GM19238 (cell line): ENCODE measurements around the gene ARL11.
"Not testable (repeated sequence)": the region's sequence is repeated elsewhere in the genome, so short reads cannot be mapped to it uniquely, and the experiment has no call there.

Experiments
- DNase-seq: peaks from one replicate; pipeline ENCODE4 v3.0.0; 2011; ENCODE audit warnings: low spot score; ENCODE audit not compliant: insufficient read length

ARL11 gene

GRCh38 chr13:49627831-49628652, at the start of gene ARL11:
ARL11 (plus strand) TSS chr13:49628507; CDS start chr13:49630448, 1,941 bp downstream.
- peak; percentile 80 for DNase-seq

GRCh38 chr13:49579501-49579900, 48.8 kb upstream of the ARL11 start:
- DNase-seq: no peak

GRCh38 chr13:49580980-49581680, 47.2 kb upstream of the ARL11 start:
- no peak for DNase-seq

- DNase-seq: no peak
These were observed 43.5 kb upstream of the ARL11 start for GRCh38 chr13:49584771-49585182.

- peak; percentile 96 for DNase-seq
These were observed 42.8 kb upstream of the ARL11 start, which contains the start of gene RCBTB1 for GRCh38 chr13:49585220-49586157. RCBTB1 (minus strand) TSS chr13:49585558; CDS start chr13:49567279, 18,279 bp downstream.

- no peak for DNase-seq
These were observed 41.6 kb upstream of the ARL11 start for GRCh38 chr13:49586717-49587116.

- no peak for DNase-seq
These were observed 40.9 kb upstream of the ARL11 start for GRCh38 chr13:49587311-49587847.

- not testable (repeated sequence) for DNase-seq
These were observed 37.6 kb upstream of the ARL11 start for GRCh38 chr13:49590714-49591113.

- not testable (repeated sequence) for DNase-seq
These were observed 34.4 kb upstream of the ARL11 start for GRCh38 chr13:49593876-49594275.

GRCh38 chr13:49594576-49594975, 33.7 kb upstream of the ARL11 start:
- no peak for DNase-seq

GRCh38 chr13:49596221-49596620, 32.1 kb upstream of the ARL11 start:
- no peak for DNase-seq

- no peak for DNase-seq
These were observed 31.2 kb upstream of the ARL11 start for GRCh38 chr13:49597043-49597641.

- no peak for DNase-seq
These were observed 26.3 kb upstream of the ARL11 start for GRCh38 chr13:49602005-49602404.

- DNase-seq: not testable (repeated sequence)
These were observed 25.7 kb upstream of the ARL11 start for GRCh38 chr13:49602615-49603014.

- DNase-seq: no peak
These were observed 23.7 kb upstream of the ARL11 start for GRCh38 chr13:49604570-49604969.

- DNase-seq: peak; percentile 61
These were observed 21.3 kb upstream of the ARL11 start for GRCh38 chr13:49606747-49607648.

GRCh38 chr13:49607761-49608160, 20.5 kb upstream of the ARL11 start:
- DNase-seq: no peak

GRCh38 chr13:49608651-49609331, 19.5 kb upstream of the ARL11 start:
- DNase-seq: no peak

- no peak for DNase-seq
These were observed 18.1 kb upstream of the ARL11 start for GRCh38 chr13:49610176-49610575.
